NCI-H1092 (cell line): ENCODE measurements around the gene C1orf167.

ENCODE experiments used
- DNase-seq: peaks from one replicate; lab custom pipeline; 2025; lab: John Stamatoyannopoulos, UW

The C1orf167 gene

GRCh38 chr1:11835441-11836225, 73.6 kb downstream of the C1orf167 start:
- no peak for DNase-seq

DNA sequence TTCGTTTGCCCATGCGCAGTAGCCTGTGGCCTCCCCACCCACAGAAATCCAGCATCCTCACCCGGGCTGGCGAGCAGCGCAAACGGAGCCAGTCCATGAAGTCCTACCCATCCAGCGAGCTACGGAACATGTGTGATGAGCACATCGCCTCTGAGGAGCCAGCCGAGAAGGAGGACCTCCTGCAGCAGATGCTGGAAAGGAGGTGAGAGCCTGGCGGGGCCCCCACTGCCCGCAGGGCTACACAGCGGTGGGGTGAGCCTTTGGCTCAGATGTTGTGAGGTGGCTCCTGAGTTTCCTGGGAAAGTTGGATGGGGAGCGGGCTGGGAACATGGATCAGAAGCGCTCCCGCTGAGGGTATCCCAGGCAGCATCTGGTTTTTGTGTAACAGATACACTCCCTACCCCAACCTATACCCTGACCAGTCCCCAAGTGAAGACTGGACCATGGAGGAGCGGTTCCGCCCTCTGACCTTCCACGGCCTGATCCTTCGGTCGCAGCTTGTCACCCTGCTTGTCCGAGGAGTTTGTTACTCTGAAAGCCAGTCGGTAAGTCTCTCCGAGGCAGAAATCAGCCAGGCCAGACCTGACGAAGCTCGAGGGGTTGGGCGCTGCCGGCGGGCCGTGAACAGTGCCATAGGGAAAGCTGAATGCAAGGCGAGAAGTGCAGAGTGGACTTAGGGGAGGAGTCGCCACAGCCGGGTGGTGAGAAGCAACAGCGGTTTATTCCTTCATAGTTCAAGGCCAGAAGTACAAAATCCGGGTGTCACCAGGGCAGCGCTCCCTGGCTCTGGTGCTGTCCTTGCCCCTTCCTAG, 75.2 kb downstream of the C1orf167 start:
- DNase-seq = no peak

GRCh38 chr1:11837767-11838348, 75.9 kb downstream of the C1orf167 start:
- no peak for DNase-seq

DNA sequence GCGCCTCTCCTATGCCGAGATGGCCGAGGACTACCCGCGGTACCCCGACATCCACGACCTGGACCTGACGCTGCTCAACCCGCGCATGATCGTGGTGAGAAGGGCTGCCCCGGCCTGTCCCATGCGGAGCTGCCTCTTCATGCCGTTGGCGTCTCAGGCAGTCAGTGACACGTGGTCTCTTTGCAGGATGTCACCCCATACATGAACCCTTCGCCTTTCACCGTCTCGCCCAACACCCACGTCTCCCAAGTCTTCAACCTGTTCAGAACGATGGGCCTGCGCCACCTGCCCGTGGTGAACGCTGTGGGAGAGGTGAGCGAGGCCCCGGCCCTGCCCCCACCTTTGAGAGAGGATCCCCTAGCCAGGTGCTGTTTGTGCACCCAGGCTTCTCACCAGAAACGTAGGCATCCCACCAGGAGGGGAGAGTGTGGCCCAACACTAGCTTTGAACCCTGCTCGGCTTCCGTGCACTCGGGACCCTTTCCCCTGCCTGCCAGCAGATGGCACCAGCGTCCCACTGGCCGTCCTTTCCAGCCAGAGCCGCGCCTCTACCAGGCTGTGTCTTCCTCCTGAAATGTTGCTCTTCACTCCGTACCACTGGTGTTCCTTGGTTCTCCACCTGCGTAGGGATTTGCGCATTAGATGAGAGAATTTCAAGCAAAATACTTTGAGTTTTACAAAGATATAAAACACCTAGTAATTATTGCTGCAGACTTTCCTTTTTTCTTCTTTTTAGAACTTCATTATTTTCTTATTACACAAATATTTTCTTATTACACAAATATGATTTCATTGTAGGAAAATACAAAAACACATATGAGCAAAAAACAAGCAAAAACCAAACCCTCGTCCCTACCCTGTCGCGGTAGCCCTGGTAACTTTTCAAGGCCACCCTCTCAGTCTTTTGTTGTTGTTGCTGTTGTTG, 76.6 kb downstream of the C1orf167 start:
- DNase-seq = peak; percentile 62
